HG03045 (cell line): Measurements from ENCODE around the gene UBE2C.

Experiments
- ATAC-seq: cut with Tn5 transposase; IDR thresholded peaks from one replicate; pipeline ENCODE4 v1.9.1; 2021; ENCODE audit warnings: mild to moderate bottlenecking, moderate library complexity; ENCODE audit not compliant: unreplicated experiment

UBE2C gene

DNA sequence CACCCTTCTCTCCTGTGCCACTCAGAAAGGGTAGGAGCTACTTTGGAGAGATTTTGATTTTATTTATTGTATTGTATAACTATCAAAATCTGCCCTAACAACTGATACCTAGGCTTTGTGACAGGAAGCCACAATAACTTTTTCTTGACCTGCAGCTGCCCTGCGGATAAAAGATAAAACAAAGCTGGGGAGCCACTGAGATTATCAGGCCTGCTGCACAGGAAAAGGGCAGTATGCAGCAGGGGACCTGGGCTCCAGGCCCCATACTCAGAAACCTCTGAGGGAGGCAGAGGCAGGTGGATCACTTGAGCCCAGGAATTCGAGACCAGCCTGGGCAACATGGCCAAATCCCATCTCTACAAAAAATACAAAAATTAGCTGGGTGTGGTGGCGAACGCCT, 20.2 kb downstream of the UBE2C start:
- no peak for ATAC-seq

DNA sequence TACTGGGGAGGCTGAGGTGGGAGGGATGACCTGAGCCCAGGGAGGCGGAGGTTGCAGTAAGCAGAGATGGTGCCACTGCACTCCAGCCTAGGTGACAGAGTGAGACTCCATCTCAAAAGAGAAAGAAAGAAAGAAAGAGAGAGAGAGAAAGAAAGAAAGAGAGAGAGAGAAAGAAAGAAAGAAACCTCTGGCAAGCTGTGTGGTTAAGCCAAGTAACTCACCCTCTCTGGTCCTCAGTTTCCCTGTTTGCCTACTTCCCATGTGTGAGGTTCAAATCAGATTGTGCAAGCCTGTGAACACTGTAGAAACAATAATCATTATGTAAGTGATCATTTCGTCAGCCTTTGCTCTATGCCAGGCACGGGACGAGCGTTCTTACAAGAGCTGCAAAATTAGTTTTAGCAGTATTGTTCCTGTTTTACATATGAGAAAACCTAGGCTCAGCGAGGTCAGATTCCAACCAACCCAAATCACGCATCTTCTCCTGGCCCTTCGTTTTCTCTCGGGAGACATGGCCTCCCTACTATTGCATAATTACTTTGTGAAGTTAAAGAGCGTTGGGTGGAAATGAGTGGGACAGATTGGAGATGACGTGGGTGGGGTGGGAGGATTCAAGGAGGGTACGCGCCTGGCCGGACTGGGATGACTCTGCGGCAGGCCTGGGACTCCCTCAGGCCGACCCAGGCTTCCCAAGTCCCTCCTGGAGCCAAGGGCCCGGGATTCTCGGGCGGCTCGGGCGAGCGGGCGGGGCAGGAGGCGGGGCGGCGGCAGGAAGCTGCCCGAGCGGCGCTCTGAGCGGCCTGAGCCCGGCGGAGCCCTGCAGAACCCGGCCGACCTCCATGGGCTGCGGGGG, 20.8 kb downstream of the UBE2C start, which contains the start of gene SNX21:
Gene SNX21 (plus strand): TSS at position 770 of the 853 bp plus-strand sequence. CDS start 121 bp downstream, outside the sequence.
- no peak for ATAC-seq

DNA sequence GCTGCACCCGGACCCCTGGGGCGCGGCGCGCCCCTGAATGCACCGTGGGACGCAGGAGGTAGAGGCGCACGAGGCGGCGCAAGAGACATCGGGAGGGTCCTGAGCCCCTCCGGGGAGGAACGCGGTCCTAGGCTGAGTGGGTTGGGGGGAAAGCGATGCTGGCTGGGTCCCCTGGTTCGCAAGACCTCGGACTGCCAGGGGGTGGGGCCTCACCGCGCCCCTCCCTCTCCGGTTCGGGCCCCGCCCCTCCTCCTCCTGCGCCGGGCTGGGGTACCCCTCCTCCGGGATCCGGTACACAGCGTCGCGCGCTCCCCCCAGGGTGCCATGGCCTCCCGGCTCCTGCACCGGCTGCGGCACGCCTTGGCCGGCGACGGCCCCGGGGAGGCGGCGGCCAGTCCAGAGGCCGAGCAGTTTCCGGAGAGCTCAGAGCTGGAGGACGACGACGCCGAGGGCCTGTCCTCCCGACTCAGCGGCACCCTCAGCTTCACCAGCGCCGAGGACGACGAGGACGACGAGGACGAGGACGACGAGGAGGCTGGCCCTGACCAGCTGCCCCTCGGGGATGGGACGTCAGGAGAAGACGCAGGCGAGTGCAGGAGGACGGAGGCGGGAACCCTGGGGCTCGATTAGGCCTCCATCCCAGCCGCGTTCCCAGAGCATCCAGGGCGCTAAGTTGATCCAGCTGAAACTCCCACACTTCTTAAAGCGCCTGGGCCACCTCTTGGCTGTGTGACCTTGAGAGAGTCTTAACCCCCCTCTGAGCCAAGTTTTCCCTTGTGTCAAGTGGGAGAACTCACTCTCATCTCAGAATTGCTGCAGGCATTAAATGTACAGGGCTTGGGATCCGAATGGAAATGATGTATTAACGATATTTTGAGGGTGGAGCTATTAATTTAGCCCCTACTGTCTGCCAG, 21.7 kb downstream of the UBE2C start:
- ATAC-seq = no peak

DNA sequence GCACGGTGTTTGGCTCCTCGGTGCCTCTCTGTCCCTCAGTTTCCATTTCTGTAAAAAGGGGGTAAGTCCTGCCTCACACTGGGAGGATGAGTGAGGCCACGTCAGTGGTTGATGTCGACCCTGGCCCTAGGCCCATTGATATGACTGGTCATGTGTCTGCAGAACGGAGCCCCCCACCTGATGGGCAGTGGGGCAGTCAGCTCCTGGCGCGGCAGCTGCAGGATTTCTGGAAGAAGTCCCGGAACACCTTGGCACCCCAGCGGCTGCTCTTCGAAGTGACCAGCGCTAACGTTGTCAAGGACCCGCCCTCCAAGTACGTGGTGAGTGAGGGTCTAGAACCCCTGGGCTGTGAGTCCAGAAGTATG, 22.3 kb downstream of the UBE2C start:
- no peak for ATAC-seq

DNA sequence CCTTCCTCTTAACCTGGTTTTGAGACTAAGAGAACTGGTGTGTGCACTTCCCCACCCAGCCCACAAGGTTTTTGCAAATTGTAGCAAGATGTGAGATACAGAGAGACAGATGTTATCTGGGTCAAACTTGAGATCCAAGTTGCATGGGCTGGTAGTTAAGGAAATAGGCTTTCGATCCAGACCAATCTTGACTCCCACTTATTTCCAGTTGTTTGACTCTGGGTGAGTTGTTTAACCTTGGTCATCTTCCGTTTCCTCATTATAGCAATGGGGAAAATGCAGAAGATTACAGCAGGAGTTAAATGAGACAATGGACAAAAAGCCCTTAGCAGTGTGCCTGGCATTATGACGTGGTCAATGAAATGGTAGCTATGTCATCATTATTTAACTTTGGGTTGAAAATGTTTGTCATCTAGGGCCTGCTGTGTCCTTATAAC, 22.9 kb downstream of the UBE2C start:
- ATAC-seq = no peak

DNA sequence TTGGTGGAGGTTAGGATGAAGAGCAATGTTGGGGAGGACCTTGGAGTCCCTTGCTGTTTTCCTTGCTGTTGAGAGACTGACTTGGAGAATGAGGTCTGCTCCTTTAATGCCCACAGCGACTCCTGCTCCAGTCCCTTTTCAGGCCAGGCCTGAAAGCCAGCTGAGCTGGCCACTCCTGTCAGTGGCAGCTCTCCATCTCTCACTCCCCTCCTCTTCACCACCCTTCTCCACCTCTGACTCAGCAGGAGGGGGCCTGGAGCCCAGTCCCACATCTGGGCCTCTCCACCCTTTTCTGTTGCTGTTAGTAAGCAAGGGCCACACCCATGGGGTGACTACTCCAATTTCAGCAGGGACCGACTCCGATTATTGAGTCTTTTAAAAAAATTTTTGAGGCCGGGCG, 23.4 kb downstream of the UBE2C start:
- ATAC-seq = no peak

DNA sequence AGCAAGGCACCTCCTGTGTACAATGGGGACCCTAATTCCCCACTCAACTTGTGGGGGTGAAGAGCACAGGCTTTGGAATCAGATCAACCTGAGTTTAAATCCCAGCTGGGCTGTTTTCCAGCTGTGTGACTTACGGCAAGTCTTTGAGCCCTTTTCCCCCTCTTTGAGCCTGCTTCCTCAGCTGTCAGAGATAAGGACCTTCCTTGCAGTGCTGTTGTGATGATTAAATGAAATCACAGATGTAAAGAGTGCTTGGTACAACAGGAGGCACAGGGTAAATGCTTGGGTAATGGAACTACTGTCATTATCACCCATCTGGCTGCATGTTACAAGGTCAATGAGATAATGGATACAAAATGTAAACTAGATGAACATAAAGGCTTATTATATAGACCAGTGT, 24.4 kb downstream of the UBE2C start:
- no peak for ATAC-seq

DNA sequence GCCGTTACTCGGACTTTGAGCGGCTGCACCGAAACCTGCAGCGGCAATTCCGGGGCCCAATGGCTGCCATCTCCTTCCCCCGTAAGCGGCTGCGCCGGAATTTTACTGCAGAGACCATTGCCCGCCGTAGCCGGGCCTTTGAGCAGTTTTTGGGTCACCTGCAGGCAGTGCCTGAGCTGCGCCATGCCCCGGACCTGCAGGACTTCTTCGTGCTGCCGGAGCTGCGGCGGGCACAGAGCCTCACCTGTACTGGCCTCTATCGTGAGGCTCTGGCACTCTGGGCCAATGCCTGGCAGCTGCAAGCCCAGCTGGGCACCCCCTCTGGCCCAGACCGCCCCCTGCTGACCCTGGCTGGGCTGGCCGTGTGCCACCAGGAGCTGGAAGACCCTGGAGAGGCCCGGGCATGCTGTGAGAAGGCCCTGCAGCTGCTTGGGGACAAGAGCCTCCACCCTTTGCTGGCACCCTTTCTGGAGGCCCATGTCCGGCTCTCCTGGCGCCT, 28.3 kb downstream of the UBE2C start:
- ATAC-seq = no peak

DNA sequence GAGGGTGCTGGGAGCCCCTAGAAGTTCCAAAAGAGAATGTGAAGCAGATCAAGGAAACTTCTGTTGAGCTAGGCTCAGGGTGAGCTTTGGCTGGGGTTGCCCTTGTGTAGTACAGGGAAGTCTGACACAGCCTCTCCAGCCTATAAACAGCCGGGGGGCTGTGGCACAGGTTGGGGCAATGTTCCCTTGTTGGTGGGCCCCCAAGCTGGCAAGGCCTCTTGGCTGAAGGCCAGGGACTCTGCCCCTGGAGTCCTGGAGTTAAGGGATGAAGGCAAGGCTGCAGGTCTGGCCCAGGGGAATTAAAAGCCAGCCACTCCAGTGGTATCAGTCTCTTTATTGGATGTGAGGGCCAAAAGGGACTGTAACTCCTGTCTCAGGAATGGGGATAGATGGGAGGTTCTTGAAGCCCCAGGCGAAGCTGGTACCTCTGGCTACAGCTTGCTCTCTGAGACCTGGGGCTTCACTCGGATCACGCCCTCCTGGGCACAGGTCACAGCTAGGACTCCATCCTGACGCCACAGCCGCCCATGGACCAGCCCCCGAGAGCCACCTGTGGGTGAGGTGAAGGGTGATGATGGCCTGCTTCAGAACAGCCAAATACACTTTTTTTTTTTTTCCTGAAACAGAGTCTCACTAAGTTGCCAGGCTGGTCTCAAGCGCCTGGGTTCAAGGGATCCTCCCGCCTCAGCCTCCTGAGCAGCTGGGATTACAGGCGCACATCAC, 29.1 kb downstream of the UBE2C start:
- no peak for ATAC-seq

DNA sequence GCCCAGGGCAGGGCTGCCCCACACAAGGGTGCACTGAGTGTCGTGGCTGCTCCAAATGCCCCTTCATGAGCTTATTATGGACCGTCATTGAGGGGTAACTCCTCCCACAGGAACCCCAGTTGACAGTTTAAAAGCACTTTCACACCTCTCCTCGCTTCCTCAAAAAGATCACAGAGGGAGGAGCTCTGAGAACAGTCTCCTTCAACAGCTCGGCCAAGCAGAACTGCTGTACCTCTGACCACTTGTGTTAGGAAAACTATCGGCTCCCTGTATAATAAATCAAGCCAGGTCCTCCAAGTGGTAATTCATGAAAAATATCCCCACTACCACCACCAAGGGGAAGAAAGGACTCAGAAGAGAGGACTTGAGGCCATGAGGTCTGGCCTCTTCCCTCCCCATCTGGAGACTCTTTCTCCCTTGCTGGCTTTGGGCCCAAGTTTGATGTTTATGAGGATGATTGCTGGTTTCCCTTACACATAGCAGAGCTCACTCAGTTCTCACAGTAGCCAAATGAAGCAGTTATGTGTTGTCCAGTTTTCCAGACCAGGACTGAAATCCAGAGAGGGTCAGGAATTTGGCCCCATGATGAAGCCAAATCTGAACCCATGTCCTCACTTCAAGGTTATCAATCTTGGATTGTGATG, 29.8 kb downstream of the UBE2C start:
- ATAC-seq = no peak

DNA sequence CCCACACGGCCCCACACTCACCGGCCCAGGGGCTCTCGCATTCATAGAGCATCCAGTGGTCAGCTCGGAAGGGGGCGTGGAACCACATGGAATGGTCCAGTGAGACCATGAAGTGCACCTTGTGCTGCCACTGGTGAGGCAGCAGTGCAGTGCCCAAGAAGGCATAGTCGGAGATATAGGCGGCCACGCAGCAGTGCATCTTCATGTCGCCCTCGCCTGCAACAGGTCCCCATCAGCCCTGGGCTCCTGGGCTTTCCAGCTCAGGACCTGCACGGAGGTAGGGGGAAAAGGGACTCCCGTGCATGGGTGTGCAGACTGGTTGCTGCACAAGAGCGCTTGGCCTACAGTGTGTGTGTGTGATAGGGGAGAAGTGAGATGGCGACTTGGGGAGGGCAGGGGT, 31.1 kb downstream of the UBE2C start:
- ATAC-seq = no peak

DNA sequence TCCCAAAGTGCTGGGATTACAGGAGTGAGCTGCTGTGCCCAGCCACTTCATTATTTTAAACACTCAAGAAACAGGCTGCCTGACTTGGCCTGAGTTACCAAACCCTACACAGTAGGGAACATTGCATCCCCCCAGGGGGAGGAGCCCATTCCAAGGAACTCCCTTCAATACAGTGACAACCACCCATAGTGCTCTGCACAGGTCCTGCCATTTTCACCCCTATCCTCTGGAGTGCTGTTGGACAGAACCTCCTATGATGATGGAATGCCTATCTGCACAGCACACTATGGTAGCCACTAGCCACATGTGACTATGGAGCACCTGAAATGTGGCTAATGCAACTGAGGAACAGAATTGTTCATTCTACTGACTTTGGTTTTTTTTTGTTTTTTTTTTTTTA, 33.0 kb downstream of the UBE2C start:
- ATAC-seq = no peak

DNA sequence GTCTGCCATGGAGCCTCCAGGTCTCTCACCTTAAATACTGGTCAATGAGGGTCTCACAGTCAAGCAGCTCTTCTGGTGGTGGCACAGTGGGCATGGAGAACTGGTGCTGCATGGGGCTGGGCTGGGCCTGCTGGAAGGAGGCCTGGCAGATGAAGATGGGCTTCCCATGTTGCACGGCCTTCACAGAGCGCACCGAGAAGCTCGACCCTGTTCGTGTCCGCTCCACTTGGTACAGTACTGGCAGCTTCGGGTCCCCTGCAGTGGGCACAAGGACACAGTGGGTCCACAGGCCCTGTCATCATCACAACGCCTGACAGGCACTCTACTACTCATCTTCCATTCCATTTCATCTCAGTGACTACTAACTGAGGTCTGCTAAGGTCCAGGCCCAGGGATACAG, 36.0 kb downstream of the UBE2C start:
- no peak for ATAC-seq

DNA sequence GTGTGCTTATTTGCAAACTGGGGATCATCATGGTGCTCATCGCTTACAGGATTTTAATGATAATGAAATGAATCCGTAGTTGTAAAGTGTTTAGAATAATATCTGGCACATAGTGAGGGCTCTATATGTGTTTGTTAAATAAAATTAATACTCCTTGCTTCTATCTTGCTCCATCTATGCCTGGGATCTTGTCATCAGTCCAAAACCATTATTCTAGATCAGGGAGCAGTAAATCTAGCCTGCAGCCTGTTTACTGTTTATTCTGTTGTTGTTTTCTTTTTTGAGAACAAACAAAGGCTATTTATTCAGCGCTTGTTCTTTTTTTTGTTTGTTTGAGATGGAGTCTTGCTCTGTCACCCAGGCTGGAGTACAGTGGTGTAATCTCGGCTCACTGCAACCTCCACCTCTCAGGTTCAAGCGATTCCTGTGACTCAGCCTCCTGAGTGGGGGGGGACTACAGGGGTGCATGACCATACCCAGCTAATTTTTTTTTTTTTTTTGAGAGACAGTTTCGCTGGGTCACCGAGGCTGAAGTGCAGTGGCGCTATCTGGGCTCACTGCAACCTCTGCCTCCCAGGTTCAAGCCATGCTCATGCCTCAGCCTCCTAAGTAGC, 36.6 kb downstream of the UBE2C start:
- ATAC-seq = no peak

DNA sequence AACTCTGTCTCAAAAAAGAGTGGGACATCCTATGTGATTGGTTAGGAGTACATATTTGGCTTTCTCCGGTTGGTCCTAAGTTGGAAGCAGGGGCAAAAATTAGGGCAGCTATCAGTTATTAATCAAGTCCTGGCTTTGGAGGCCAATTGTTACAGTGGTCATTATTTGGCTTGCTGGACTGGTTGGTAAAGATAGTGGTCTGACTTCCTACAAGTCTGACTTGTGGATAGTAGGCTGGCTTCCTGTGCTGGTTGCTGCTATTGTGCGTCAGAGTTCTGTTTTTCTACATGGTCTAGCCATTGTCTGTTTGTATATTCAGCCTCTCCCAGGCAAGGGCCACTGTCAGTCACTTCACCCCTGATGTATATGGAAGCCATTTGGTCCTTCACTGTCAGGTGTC, 37.8 kb downstream of the UBE2C start:
- no peak for ATAC-seq

DNA sequence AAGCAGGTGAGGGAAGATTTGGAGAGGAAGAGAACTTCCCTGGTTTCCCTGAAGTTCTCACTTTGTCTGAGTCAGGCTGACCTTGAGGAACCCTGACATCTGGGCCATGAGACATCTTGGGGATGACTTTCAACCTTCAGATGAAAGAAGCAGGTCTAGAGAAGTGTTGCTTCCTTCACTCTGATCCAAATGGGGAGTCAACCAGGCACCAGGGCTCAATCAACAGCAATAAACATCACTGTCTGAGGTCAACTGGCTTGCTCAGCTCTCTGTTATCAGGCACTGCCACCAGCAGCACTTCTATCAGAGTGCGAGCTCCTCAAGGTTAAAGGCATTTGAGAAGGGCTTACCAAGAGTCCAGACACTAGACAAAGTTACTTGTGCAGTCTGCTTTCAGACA, 38.5 kb downstream of the UBE2C start:
- no peak for ATAC-seq

DNA sequence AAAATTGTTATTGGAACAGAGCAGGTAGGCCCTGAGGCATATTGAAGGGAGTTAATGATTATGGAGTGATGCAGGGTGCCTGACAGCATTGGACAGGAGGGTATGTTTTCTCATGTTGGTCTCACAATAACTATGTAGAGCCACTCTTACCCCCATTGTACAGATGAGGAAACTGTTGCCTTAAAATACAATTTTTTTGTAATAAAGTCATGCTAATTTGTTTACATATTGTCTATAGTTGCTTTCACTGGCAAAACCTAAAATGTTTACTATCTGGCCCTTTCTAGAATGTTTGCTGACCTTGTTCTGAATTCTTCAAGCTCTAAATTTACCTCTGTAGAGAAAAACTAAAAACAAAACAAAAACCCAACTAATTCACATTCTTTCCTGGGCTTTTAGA, 39.1 kb downstream of the UBE2C start:
- ATAC-seq = no peak

DNA sequence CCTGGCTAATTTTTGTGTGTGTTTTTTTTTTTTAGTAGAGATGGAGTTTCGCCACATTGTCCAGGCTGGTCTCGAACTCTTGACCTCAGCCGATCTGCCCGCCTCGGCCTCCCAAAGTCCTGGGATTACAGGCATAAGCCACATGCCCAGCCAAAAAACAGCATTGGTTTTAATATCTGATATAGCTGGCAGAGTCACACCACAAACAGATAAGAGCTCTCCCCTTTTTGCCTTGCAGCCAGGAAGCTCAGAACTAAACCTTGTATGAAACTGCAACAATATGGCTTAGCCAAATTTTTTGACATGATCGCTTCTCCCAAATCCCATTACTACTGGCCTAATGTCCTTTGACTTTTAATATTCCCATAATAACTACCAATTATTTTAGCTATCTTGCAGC, 39.9 kb downstream of the UBE2C start:
- no peak for ATAC-seq

DNA sequence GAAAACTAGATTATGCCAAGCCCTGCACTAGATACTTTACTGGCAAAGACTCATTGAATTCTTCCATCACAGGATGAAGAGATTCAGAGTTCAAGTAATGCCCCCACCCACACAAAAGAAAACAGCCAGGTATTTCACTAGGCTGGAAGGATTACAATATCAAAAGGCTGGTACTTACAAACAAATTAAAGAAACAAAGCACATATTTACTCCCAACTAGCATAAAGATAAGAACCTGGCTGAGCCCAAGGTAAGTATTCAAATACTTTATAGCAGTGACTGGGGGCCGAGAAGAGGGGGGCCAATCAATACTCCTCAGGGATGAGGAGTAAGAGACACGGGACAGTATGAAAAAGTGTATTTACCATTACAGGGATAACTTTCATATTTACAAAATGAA, 41.0 kb downstream of the UBE2C start:
- ATAC-seq = no peak
